Cardiac muscle cell (in vitro differentiated cells and primary cell): ENCODE data around the gene TLE2. TPM values are rescaled to one million over a fixed set of nuclear protein-coding genes. Genes with fewer than 3 reads are reported as not detected.

Experiments
- DNase-seq, 2 donors: peaks; one replicate each; pipeline versions ENCODE4 v3.0.0 to v3.0.0-alpha.2; 2010 to 2017; ENCODE audit warnings: low read depth in 1 of 2, low spot score in 1 of 2
- H3K27ac ChIP-seq: fragments of 200-600 bp; sonication (generic); 2 replicates; pipeline ENCODE4 v1.5.1; 2016
- H3K27me3 ChIP-seq: fragments of 200-600 bp; sonication (generic); 2 replicates; pipeline ENCODE4 v1.6.0; 2016; ENCODE audit warnings: control low read depth
- H3K36me3 ChIP-seq: fragments of 200-600 bp; sonication (generic); 2 replicates; pipeline ENCODE4 v1.5.1; 2016; ENCODE audit warnings: control low read depth
- H3K4me1 ChIP-seq: fragments of 200-600 bp; sonication (generic); 2 replicates; pipeline ENCODE4 v1.8.1; 2017; ENCODE audit warnings: low read depth, mild to moderate bottlenecking, mixed run types
- H3K4me3 ChIP-seq: fragments of 200-600 bp; sonication (generic); 2 replicates; pipeline ENCODE4 v1.5.1; 2016; ENCODE audit warnings: mild to moderate bottlenecking
- H3K9me3 ChIP-seq: fragments of 200-600 bp; sonication (generic); 2 replicates; pipeline ENCODE4 v1.5.1; 2017; ENCODE audit warnings: low read depth, mild to moderate bottlenecking, control low read depth
- CTCF ChIP-seq: IDR thresholded peaks from 2 replicates; pipeline ENCODE4 v1.5.1; 2012; ENCODE audit warnings: low read depth, mild to moderate bottlenecking, low read length
- polyA plus RNA-seq: library from polyadenylated mRNA; unstranded; fragments of >200 nt; fragmentation: Nextera tagmentation; extraction: Ambion mirVana; gene quantifications from 2 replicates; pipeline ENCODE4 v1.2.1, GENCODE V29; 2016
- total RNA-seq: library from RNA; depleted of rRNA; stranded (reverse); fragments of >200 nt; gene quantifications from 2 replicates; pipeline ENCODE4 v1.2.3, GENCODE V29; 2016

TLE2 gene
- total and polyA plus RNA-seq, 2 experiments from 2014 or later: 95.9 to 105 TPM

- Histone ChIP-seq H3K27ac (no peak overlapping the region), H3K36me3 (no peaks in the 10 kb centered on the region), H3K4me3 (no peak overlapping the region), H3K27me3 (no peaks in the 10 kb centered on the region), H3K4me1 (no peaks in the 10 kb centered on the region), H3K9me3 (no peaks in the 10 kb centered on the region)
- TF ChIP-seq CTCF: no peak
- DNase-seq: no peak
These were observed 20.0 kb upstream of the TLE2 start for GRCh38 chr19:3049089-3049488.

GRCh38 chr19:3048190-3048533 lies 19.1 kb upstream of the TLE2 start:
- no peak for DNase-seq
- H3K4me3 ChIP-seq: peak overlapping the region; percentile 41

GRCh38 chr19:3047496-3048189 lies 18.6 kb upstream of the TLE2 start:
- H3K27ac ChIP-seq: no peak overlapping the region
- no peaks in the 10 kb centered on the region for H3K9me3 ChIP-seq
- DNase-seq: peak; percentile 80 to 86
- H3K4me1 ChIP-seq: no peaks in the 10 kb centered on the region
- H3K27me3 ChIP-seq: no peaks in the 10 kb centered on the region
- H3K36me3 ChIP-seq: no peaks in the 10 kb centered on the region
- no peak for TF ChIP-seq CTCF
- H3K4me3 ChIP-seq: peak overlapping the region; percentile 41

More at GRCh38 chr19:3048190-3048533, 19.1 kb upstream of the TLE2 start:
- no peak for TF ChIP-seq CTCF
- Histone ChIP-seq H3K27ac (no peak overlapping the region), H3K4me1 (no peaks in the 10 kb centered on the region), H3K9me3 (no peaks in the 10 kb centered on the region), H3K27me3 (no peaks in the 10 kb centered on the region), H3K36me3 (no peaks in the 10 kb centered on the region)

- no peak overlapping the region for H3K27ac ChIP-seq
- H3K36me3 ChIP-seq: no peaks in the 10 kb centered on the region
- TF ChIP-seq CTCF: no peak
- peak; percentile 51 for DNase-seq
- H3K9me3 ChIP-seq: no peaks in the 10 kb centered on the region
- H3K4me1 ChIP-seq: peaks cover 5% of the 10 kb centered on the region
- H3K4me3 ChIP-seq: peak overlapping the region; percentile 41
- H3K27me3 ChIP-seq: no peaks in the 10 kb centered on the region
These were observed 17.8 kb upstream of the TLE2 start for GRCh38 chr19:3046698-3047495.

GRCh38 chr19:3045885-3046697 lies 17.0 kb upstream of the TLE2 start:
- Histone ChIP-seq H3K4me1 (peaks cover 12% of the 10 kb centered on the region), H3K36me3 (no peaks in the 10 kb centered on the region), H3K9me3 (no peaks in the 10 kb centered on the region), H3K27ac (no peak overlapping the region), H3K4me3 (no peak overlapping the region), H3K27me3 (no peaks in the 10 kb centered on the region)
- DNase-seq: peak in 1 of 2 donors; percentile 32
- TF ChIP-seq CTCF: no peak
